ENCODE data around the gene GPR61.

GRCh38 chr1:109538827-109539555 is 681 bp upstream of the GPR61 start:
- no peak for TF ChIP-seq CTCF (conservative IDR thresholded peaks at IDR 0.05; ENCODE audit: low read depth, low read length)
- no peak for TF ChIP-seq EZH2 (IDR thresholded peaks at IDR 0.05; ENCODE audit: low read length, unreplicated experiment)

Data from PC-3 (cell line).